Kasumi-1 (cell line): ENCODE results near the gene DVL3.

ENCODE experiments used
- DNase-seq, 2 experiments: peaks; one replicate each; lab custom pipeline; 2025; lab: John Stamatoyannopoulos, UW

The DVL3 gene

DNA sequence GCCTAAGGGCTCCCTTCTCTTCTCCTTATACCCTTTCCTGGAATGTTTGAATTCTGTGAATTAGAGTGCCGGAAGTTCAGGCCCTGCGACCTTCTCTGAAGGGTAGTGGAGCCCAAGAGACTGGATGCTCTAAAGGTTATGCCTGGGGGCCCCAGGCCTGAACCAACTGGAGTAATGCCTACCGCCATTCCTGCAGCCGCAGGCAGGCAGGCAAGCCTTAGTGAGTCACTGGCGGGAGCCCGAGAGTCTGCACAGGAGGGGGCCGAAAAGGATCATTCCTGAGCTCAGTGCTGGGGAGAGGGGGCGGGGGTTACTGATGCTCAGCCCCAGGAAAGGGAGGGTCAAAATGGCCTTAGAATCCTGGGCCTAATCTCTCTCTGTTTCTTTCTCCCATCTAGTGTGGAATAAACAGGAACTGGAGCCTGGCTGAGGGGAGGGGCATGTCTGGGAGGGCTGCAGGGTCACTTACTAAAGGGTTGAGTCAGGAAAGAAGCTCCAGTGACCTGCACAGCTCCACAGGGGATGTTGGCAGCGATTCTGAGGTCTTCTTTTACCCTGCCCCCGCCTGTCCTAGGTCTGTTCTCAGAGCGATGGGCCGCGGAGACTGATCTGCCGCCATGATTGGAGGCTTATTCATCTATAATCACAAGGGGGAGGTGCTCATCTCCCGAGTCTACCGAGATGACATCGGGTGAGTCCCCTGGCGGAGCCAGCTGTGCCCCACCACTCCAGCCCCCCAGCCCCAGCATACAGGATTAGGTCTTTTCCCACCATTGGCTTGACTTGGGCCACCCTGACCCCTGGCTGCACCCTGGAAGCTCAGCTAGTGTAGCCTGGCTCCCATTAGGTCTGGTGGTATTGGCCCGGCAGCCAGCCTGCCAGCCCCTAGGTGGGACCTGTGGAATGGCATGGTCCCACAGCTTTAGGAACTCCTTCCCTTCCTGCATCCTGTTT, 21.5 kb downstream of the DVL3 start:
- peak; percentile 50 to 68 for DNase-seq

DNA sequence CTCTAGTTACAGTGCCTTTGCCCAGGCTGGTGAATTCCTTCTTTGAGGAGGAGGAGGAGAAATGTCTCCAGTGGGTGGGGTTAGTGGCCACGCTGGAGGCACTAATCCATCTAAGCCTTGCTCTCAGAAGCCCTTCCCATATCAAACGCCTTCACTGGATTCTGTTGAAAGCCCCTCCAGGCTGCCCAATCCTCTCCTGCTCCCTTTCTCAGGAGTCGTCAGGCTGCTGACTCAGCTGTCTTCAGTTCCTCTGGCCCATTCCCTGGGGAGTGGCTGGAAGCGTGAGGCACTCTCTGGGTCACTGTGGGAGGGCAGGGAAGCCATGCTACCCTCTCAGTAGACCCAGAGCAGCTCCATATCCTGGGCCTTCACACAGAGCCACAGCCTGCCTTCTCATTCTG, 22.2 kb downstream of the DVL3 start:
- DNase-seq: no peak

DNA sequence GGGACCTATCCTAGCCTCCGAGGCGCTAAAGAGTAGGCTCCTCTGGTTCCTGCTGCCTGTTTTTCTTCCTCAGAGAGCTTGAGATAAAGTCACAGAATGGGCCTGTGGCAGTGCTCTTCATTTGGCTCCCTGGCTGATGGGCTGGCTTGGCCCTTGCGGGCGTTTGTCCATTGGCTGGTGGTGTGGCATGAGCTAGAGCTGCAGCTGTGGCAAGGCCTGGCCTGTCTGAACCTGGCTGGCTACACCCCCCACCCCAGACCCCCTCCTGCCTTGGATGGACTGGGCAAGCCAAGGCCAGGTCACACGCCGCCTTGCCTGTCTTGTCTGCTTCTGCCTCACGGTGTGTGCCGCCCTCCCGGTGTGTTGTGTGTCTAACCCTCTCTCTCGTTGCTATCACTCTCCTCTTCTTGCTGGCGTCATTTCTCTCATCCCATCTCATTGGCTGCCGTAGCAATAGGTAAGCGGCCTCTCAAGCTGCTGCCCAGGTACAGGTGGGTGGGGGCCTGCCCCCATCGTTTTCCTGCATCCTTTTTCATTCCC, 22.7 kb downstream of the DVL3 start:
- DNase-seq: no peak

DNA sequence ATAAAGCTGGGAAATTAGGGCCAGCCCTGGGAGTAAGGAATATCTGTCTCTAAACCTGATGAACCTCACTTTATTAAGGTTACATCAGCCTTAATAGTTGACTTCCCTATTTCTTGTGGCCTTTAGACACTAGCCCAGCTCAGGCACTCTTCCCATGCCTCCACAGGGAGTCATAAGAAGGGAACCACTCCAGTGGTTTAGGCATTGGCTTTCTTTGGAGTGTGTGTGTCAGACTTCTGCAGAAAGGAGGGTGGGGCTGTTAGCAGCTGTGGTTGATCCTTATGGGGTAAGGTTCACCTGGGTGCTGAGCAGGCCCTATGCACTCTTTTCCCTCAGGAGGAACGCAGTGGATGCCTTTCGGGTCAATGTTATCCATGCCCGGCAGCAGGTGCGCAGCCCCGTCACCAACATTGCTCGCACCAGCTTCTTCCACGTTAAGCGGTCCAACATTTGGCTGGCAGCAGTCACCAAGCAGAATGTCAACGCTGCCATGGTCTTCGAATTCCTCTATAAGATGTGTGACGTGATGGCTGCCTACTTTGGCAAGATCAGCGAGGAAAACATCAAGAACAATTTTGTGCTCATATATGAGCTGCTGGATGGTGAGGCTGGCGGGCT, 23.5 kb downstream of the DVL3 start:
- DNase-seq: no peak

DNA sequence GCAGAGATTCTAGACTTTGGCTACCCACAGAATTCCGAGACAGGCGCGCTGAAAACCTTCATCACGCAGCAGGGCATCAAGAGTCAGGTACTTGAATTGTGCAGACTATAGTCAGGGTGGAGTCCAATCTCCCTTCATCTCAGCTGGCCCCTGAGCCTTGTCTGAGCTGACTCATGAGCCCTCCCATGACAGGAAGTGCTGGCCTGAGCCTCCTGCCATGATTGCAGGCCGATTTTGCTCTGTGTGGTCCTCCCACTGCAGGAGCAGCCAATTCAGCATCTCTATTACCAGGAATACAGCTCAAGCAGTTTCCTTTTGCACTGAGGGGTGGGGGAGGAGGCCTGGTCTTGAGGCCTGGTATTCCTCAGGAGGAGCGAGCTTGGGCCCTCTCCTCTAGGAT, 25.0 kb downstream of the DVL3 start:
- DNase-seq: no peak

DNA sequence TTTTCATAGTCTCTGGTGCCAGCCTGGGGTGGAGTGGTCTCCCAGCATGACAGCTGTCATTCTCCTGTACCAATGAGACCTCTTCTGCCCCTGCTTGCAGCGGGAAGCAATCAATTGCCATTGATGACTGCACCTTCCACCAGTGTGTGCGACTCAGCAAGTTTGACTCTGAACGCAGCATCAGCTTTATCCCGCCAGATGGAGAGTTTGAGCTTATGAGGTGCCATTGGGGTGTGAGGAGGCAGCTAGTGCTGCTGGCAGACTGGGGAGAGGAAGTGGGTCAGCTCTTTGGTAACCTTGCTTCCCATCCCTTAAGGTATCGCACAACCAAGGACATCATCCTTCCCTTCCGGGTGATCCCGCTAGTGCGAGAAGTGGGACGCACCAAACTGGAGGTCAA, 26.4 kb downstream of the DVL3 start:
- DNase-seq: no peak

DNA sequence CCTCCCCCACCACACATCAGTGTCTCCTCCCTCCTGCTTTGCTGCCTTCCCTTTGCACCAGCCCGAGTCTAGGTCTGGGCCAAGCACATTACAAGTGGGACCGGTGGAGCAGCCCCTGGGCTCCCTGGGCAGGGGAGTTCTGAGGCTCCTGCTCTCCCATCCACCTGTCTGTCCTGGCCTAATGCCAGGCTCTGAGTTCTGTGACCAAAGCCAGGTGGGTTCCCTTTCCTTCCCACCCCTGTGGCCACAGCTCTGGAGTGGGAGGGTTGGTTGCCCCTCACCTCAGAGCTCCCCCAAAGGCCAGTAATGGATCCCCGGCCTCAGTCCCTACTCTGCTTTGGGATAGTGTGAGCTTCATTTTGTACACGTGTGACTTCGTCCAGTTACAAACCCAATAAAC, 28.5 kb downstream of the DVL3 start:
- no peak for DNase-seq

DNA sequence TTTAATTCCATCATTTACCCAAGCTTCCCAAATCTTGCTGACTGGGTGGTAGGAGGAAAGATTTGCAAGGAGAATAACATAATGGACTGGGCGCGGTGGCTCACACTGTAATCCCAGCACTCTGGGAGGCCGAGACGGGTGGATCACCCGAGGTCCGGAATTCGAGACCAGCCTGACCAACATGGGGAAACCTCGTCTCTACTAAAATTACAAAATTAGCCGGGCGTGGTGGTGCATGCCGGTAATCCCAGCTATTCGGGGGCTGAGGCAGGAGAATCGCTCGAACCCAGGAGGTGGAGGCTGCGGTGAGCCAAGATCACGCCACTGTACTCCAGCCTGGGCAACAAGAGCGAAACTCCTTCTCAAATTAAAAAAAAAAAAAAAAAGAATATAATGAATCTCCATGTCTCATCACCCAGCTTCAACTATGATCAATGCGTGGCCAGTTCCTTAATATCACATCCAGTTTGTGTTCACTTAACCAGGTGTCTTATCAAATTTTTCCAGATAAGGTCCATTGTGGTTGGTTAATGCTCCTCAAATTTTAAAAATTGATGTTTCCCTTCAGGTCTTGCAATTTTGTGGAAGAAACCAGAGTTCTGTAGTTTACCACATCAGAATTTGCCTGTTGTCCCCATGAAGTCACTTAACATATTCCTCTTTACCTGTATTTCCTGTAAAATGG, 29.5 kb downstream of the DVL3 start:
- no peak for DNase-seq

DNA sequence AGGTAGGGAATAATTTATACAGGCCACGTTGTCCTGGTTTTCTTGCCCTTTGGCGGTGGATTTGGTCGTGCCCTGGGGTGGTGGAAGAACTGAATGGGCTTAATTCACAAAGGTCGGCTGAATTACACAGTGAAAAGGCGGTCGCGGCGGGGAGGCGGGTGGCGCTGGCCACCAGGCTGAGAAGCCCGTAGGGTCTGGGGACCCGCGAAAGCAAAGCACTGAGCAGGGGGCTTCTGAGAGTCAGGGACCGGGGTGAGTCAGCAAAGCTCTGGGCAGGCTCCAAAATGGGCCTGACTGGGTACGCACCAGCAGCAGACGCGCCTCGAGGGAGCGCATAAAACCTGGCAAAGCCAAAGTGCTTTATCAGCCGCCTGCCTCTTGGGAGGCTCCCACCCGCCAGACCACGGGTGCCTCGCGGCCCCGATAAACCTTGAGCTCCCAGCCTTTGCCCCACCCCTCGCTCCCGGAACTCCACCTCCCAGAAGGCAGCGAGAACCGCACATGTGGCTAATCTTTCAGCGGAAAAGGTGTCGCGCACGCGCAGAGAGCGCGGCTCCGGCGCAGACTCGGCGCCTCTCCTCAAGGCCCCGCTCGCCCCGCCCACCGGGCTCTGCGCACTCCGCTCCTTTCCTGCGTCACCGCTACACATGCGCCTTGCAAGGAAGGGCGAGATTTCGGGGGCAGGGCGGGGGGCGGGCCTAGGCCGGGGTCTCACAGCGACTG, 30.4 kb downstream of the DVL3 start:
- DNase-seq: peak; percentile 97 to 99

DNA sequence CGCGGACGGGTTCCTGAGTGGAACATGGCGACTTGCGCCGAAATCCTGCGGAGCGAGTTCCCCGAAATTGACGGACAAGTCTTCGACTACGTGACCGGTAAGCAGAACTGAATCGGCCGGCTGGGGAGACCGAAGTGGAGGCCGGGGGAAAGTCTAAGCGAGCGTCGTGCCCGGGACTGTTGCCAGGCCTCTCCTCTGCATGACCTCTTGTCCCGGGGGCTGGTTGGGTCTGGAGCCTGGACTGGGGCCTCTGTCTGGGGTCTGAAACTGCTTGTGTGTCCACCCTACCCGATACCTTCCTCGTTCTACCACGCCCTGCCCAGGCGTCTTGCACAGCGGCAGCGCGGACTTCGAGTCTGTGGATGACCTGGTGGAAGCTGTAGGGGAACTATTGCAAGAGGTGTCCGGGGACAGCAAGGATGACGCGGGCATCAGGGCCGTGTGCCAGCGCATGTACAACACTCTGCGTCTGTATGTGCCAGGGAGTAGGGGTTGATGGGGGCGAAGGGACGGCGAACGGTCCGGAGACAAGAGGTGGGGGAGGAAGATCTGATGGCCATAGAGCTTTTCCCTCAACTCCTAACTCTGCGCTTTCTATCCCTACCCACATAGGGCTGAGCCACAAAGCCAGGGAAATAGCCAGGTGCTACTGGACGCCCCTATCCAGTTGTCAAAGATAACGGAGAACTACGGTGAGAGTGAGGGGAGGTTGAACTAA, 31.2 kb downstream of the DVL3 start, which contains the start of gene ABCF3:
ABCF3 (plus strand) TSS at position 16 of the 718 bp plus-strand sequence; CDS start at position 25, 9 bp downstream.
- no peak for DNase-seq

DNA sequence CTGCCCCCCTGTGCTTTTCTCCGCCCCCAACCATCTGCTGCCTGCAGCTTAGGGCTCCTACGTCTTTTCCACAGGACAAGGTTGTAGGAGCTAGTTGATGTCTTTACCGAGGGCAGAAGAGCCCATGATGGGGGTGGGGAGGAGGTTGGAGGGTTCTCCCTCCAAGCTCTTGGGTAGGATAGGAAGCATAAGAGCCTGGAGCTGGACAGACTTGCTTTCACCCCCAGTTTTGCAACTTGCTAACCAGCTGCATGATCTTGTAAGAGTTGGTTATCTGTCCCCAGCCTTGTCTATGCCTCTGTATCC, 31.7 kb downstream of the DVL3 start:
- peak in 1 of 2 experiments; percentile 10 for DNase-seq

DNA sequence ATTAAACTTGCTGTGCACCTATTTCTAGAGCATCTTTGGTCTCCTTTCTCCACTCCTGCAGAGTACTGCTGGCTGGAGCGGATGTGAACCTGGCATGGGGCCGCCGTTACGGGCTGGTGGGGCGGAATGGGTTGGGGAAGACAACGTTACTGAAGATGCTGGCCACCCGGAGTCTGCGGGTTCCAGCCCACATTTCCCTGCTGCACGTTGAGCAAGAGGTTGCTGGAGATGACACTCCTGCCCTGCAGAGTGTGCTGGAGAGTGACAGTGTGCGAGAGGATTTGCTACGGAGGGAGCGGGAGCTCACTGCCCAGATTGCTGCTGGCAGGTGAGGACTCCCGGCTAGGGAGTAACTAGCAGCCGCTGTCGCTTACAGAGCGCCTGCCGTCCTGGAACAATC, 32.9 kb downstream of the DVL3 start:
- no peak for DNase-seq

DNA sequence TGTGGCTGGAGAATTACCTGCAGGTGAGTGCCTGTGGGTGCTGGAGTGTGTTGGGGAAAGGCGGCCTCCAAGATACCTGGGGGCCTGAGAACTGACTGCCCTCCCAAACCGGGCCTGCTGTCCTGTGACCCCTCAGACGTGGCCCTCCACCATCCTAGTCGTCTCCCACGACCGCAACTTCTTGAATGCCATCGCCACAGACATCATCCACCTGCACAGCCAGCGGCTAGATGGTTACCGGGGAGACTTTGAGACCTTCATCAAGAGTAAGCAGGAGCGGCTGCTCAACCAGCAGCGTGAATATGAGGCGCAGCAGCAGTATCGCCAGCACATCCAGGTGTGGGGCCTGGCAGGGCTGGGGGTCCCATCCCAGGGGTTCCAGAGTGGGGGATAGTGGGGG, 34.2 kb downstream of the DVL3 start:
- no peak for DNase-seq

DNA sequence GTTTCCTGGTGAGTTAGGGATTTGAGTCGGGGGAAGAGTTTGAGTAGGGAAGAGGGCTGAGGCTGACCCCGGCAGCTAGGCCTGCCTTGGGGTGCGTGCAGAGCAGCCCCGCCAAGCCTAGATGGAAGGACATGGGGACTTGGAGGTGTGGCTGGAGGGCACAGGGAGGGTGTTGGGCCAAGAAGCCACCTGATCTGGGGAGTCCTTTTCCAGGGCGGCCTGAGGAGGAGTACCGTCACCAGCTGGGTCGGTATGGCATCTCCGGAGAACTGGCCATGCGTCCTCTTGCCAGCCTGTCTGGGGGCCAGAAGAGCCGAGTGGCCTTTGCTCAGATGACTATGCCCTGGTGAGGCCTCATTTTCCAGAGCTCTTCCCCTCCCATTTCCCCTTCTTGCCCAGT, 37.7 kb downstream of the DVL3 start:
- DNase-seq: no peak

DNA sequence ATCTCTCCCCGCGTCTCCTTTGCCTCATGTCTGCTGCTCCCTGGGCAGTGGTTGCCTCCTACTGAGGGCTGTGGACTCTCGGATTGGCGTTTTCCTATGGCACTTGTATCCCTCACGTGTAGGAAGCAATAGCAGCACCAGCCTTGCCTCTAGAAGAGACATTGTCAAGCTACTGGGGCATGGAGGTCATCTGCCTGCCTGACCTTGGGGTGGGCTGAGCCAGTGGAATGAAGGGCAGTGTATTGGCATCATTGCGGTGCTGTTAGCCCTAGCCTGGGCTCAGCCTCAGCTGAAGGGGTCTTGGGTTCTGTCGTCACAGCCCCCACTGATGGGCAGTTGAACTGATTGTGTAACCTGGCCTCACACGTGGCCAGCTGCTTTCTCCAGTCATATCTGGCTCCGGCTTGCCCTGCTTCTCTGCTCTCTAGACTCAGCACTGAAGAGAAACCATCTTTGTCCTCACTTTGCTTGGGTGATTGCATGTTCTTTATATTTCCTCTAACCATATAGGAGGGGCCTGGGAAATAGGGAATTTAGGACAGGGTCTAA, 38.9 kb downstream of the DVL3 start:
- no peak for DNase-seq

DNA sequence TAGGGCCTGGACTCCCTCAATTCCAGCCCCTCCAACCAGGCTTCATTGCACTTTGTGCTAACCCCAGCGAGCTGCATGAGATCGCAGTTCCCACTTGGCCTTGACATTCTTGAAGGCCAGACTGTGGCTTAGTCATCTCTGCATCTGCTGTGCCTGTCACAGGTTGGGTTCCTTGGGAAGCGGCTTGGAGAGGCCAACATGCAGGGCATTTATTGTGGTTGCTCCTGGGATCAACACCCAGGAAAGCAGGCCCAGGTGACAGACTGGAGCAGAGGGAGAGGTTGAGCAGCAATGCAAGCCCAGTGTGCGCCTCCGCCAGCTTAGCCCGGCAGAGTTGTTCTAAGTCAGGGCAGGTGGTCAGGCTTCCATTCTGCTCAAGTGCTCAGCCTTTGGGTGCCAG, 41.4 kb downstream of the DVL3 start:
- DNase-seq: no peak

DNA sequence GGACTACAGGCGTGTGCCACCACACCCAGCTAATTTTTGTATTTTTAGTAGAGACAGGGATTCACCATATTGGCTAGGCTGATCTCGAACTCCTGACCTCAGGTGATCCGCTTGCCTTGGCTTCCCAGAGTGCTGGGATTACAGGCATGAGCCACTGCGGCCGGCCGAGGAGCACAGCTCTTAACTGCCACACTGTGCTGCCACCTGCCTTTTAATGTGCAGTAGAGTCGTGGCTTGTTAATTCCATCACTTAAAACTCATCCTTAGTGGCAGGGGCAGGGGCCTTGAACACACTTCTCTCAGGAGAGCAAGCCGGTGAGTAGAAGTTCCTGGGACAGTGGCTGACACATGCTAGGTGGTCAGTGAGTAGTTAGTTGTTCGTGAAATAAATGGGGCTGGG, 43.3 kb downstream of the DVL3 start:
- DNase-seq: no peak

DNA sequence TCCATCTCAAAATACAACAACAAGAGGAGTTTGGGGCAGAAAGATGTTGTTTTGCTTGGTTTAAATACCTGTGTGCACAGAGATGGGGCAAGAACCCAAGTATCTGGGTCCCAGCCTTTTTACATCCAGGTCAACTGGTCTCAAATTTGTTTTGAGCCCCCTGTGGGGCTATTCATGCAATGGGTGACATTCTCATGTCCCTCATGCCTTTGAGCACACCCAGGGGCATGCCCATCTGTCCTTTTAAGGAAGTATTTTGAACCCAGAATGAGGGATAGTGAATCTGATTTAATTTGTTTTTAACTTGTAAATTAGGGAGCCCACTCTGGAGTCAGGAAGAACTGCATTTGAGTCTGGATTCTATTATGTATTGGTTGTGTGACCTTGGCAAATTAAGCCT, 45.6 kb downstream of the DVL3 start:
- no peak for DNase-seq

DNA sequence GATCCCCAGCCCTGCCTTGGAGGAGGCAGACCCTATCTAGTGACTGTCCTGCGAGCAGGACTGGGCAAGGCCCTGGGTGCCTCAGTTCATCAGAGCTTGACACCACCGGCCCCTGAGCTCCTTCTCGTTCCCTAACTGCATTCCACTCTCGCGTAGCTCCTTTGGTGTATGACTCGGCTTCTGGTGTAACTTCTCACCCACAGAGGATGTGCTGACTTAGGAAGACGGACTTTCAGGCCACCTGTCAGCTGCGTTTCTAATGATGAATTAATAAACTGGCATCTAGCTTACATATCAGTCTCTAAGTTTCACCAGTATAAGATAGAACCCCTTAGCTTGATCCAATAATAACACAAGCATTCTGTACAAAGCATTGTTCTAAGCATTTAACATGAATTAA, 48.3 kb downstream of the DVL3 start:
- DNase-seq: no peak

DNA sequence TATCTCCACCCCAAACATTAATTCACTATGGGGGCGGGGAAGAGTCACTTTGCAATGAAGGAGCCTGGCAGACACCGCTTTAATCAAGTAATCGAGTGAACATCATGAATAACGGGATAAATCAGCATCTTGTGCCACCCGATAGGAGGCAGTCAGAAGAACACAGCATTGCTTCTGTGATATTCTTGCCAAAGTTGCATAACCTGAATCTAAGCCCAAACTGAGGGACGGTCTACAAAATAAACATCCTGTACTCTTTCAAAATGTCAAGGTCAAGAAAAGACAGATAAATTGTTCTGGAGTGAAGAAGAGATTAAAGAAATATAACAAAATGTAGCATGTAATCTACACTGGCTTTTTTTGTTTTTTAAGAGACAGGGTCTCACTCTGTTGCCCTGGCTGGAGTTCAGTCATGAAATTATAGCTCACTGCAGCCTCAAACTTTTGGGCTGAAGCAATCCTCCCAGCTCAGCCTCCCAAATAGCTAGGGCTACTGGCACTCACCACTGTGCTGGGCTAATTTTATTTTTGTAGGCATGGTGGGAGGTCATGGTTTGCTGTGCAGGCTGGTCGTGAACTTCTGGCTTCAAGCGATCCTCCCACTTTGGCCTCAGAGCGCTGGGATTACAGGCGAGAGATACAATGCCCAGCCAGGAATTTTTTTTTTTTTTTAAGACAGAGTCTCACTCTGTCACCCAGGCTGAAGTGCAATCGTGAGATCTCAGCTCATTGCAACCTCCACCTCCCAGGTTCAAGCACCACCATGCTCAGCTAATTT, 54.2 kb downstream of the DVL3 start:
- DNase-seq: no peak
